Panc1 (cell line): ENCODE results near the gene ALDH3A1. TPM values are rescaled to one million over a fixed set of nuclear protein-coding genes. Genes with fewer than 3 reads are reported as not detected.

ENCODE experiments used
- ATAC-seq: fragments of 200-7000 bp; cut with Tn5 transposase; 2 replicates; pipeline ENCODE4 v1.9.1; 2020; ENCODE audit warnings: mild to moderate bottlenecking, moderate library complexity
- BruUV-seq: library from RNA; stranded (reverse); fragments of 400-500 nt; replicated peaks from 2 replicates; lab custom pipeline; 2021; lab: Mats Ljungman, UMichigan
- CTCF ChIA-PET: fragments of 300-600 bp; sonication (Branson Sonifier 250); formaldehyde crosslinking; loops from one replicate; lab custom pipeline; 2022; ENCODE audit warnings: antibody characterized with exemption; lab: Charles Lee
- POLR2A ChIA-PET: fragments of 300-600 bp; sonication (Branson Sonifier 250); formaldehyde crosslinking; loops from one replicate; lab custom pipeline; 2022; ENCODE audit warnings: antibody characterized with exemption; lab: Charles Lee
- DNase-seq: peaks from one replicate; pipeline ENCODE4 v3.0.0-alpha.2; 2010; ENCODE audit warnings: low read depth, low spot score
- H3K27ac ChIP-seq: 2 replicates; pipeline ENCODE4 v1.5.1; 2011; ENCODE audit warnings: mild to moderate bottlenecking, low read length, inconsistent platforms
- H3K27me3 ChIP-seq: fragments of 200-500 bp; sonication (Bioruptor generic); 2 replicates; pipeline ENCODE4 v1.6.0; 2014; ENCODE audit warnings: low read length, inconsistent platforms; ENCODE audit not compliant: control insufficient read depth, insufficient read depth
- H3K36me3 ChIP-seq: fragments of 200-500 bp; sonication (Bioruptor generic); 2 replicates; pipeline ENCODE4 v1.5.1; 2014; ENCODE audit warnings: inconsistent platforms, mild to moderate bottlenecking, low read length, moderate library complexity; ENCODE audit not compliant: control insufficient read depth, insufficient read depth
- H3K4me1 ChIP-seq: 2 replicates; pipeline ENCODE4 v1.5.1; 2011; ENCODE audit warnings: inconsistent platforms, mild to moderate bottlenecking, low read length, moderate library complexity; ENCODE audit not compliant: control insufficient read depth, insufficient read depth
- H3K4me3 ChIP-seq, 2 experiments: 2 replicates each; pipeline ENCODE4 v1.5.1; 2011 to 2012; ENCODE audit warnings: low read depth in 2 of 2, low read length in 2 of 2, mild to moderate bottlenecking in 2 of 2, inconsistent platforms in 1 of 2, moderate library complexity in 1 of 2
- H3K9me3 ChIP-seq: fragments of 200-500 bp; sonication (Bioruptor generic); 2 replicates; pipeline ENCODE4 v1.5.1; 2014; ENCODE audit warnings: low read depth, mild to moderate bottlenecking, inconsistent platforms, low read length, moderate library complexity; ENCODE audit not compliant: control insufficient read depth, insufficient read depth
- CTCF ChIP-seq: fragments of 450-650 bp; IDR thresholded peaks from 2 replicates; pipeline ENCODE4 v1.5.1; 2017; ENCODE audit warnings: mild to moderate bottlenecking
- POLR2AphosphoS5 ChIP-seq: IDR thresholded peaks from 2 replicates; pipeline ENCODE4 v1.6.1; 2012; ENCODE audit warnings: mild to moderate bottlenecking, low read depth, low read length, moderate library complexity
- REST ChIP-seq, 2 experiments: IDR thresholded peaks; 2 replicates each; pipeline ENCODE4 v1.6.1; 2011 to 2012; ENCODE audit warnings: low read depth in 2 of 2, control low read depth in 1 of 2, low read length in 1 of 2, mild to moderate bottlenecking in 1 of 2, moderate library complexity in 1 of 2; ENCODE audit not compliant: insufficient read depth in 1 of 2
- SIN3A ChIP-seq: IDR thresholded peaks from 2 replicates; pipeline ENCODE4 v1.6.1; 2012; ENCODE audit warnings: low read depth, mild to moderate bottlenecking, low read length, moderate library complexity, borderline replicate concordance; ENCODE audit not compliant: insufficient read depth
- TCF7L2 ChIP-seq: IDR thresholded peaks from 2 replicates; pipeline ENCODE4 v1.6.1; 2011; ENCODE audit warnings: mild to moderate bottlenecking, low read depth, low read length, inconsistent platforms
- in situ Hi-C: cut with HindIII; loops from 2 replicates; pipeline ENCODE4 v1.10.0; 2016; ENCODE audit warnings: low sequenced_read_pairs, low pct_unique_long_range_greater_than_20kb
- intact Hi-C: fragments of 100-400 bp; cut with micrococcal nuclease; formaldehyde crosslinking; loops from one replicate; pipeline ENCODE4 v1.10.0; 2022; ENCODE audit not compliant: unreplicated experiment
- total RNA-seq: library from RNA; stranded (reverse); gene quantifications from one replicate; pipeline ENCODE4 v1.2.1, GENCODE V29; 2021; ENCODE audit not compliant: unreplicated experiment

The ALDH3A1 gene
- total RNA-seq, 1 experiment from 2014 or later, result 0.21 TPM

GRCh38 chr17:19756546-19756945 lies 8.4 kb upstream of the ALDH3A1 start:
- no peaks in the 10 kb centered on the region for H3K36me3 ChIP-seq
- TF ChIP-seq POLR2AphosphoS5, result no peak
- no peak for TF ChIP-seq SIN3A
- TF ChIP-seq CTCF, result no peak
- TF ChIP-seq TCF7L2, result no peak
- TF ChIP-seq REST (IDR thresholded peaks at IDR 0.05; ENCODE audit: insufficient read depth in 1 of 2, low read depth in 2 of 2, low read length in 1 of 2), result no peak
- ATAC-seq (no peak), DNase-seq (no peak)
- no peaks in the 10 kb centered on the region for H3K27me3 ChIP-seq
- ChIA-PET POLR2A (interaction anchor here (1.0 kb wide), 1 partner anchor 10 kb away, joined by 4 read pairs; no protein-coding TSS in a partner anchor), CTCF (no interaction called here)
- in situ Hi-C loops (no loop called here), intact Hi-C loops (no loop called here)
- no peaks in the 10 kb centered on the region for H3K9me3 ChIP-seq
- H3K4me1 ChIP-seq, result peaks cover 13% of the 10 kb centered on the region
- BruUV-seq, result no TSS peak
- H3K4me3 ChIP-seq, result no peak overlapping the region
- H3K27ac ChIP-seq, result no peak overlapping the region

- ATAC-seq (no peak), DNase-seq (no peak)
- Histone ChIP-seq H3K4me1 (peaks cover 13% of the 10 kb centered on the region), H3K36me3 (no peaks in the 10 kb centered on the region), H3K9me3 (no peaks in the 10 kb centered on the region), H3K27ac (no peak overlapping the region), H3K4me3 (no peak overlapping the region), H3K27me3 (no peaks in the 10 kb centered on the region)
- in situ Hi-C loops, result no loop called here
- POLR2A ChIA-PET, result no interaction called here
- CTCF ChIA-PET, result no interaction called here
- TF ChIP-seq REST (IDR thresholded peaks at IDR 0.05; ENCODE audit: insufficient read depth in 1 of 2, low read depth in 2 of 2, low read length in 1 of 2) (no peak), CTCF (no peak), POLR2AphosphoS5 (no peak), TCF7L2 (no peak), SIN3A (no peak)
- no TSS peak for BruUV-seq
- intact Hi-C loops, result no loop called here
Observed at GRCh38 chr17:19755821-19756510, 7.9 kb upstream of the ALDH3A1 start.
